Parathyroid adenoma (tissue), 2 donors: Measurements from ENCODE around the gene KCNH1.

Experiments
- H2AFZ ChIP-seq: fragments of 300-600 bp; sonication (generic); one replicate; pipeline ENCODE4 v1.7.0; 2017; ENCODE audit warnings: antibody characterized with exemption, mild to moderate bottlenecking
- H3K27ac ChIP-seq: fragments of 300-600 bp; sonication (generic); one replicate; pipeline ENCODE4 v1.7.0; 2017
- H3K27me3 ChIP-seq: fragments of 300-600 bp; sonication (generic); one replicate; pipeline ENCODE4 v1.7.0; 2017; ENCODE audit warnings: low read length; ENCODE audit not compliant: control insufficient read depth, insufficient read depth
- H3K36me3 ChIP-seq: fragments of 300-600 bp; sonication (generic); one replicate; pipeline ENCODE4 v1.7.0; 2017; ENCODE audit warnings: low read length; ENCODE audit not compliant: control insufficient read depth, insufficient read depth
- H3K4me1 ChIP-seq: fragments of 300-600 bp; sonication (generic); one replicate; pipeline ENCODE4 v1.7.0; 2017; ENCODE audit warnings: control low read depth
- H3K4me2 ChIP-seq: fragments of 300-600 bp; sonication (generic); one replicate; pipeline ENCODE4 v1.7.0; 2017; ENCODE audit warnings: low read length
- H3K4me3 ChIP-seq: fragments of 300-600 bp; sonication (generic); one replicate; pipeline ENCODE4 v1.7.0; 2017; ENCODE audit warnings: low read depth, low read length
- H3K79me2 ChIP-seq: fragments of 300-600 bp; sonication (generic); one replicate; pipeline ENCODE4 v1.7.0; 2017; ENCODE audit warnings: control low read depth
- H3K9ac ChIP-seq: fragments of 300-600 bp; sonication (generic); one replicate; pipeline ENCODE4 v1.7.0; 2017; ENCODE audit warnings: mild to moderate bottlenecking
- H3K9me3 ChIP-seq: fragments of 300-600 bp; sonication (generic); one replicate; pipeline ENCODE4 v1.7.0; 2017; ENCODE audit warnings: low read length; ENCODE audit not compliant: control insufficient read depth
- TF ChIP-seq, protein P1 (sequence below): fragments of 300-600 bp; sonication (generic); IDR thresholded peaks from one replicate; pipeline ENCODE4 v1.7.0; 2017; ENCODE audit warnings: antibody characterized with exemption, mild to moderate bottlenecking
- donor health status: primary hyperparathyroidism.

Gene KCNH1

DNA sequence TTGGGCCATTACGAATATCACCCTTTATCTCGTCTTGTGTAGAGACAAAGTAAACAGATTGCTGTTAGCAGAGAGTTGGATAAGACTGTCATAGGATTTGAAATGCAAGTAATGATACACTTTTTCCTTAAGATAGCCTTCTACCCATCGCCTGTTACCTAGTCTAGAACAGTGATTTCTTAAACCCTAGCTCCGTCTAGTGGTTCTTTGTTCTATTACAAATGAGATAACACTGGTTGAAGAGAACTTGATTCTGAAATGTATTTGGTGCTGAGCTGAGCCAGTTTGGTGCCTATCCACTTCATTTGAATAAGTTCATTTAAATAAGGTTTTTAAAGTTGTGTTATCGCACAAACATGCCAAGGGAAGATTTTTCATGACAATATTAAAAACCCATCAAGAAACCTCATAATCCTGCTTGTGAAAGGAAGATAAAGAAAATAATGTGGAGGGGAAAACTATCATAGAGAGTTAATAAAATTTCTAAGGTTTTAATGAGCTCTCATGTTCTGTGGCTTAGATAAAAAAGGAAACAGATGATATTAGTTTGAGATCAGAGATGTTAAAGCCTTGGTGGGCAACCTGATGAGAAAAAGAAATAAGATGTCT is 1.5 kb upstream of the KCNH1 start:
- TF ChIP-seq, protein P1, sequence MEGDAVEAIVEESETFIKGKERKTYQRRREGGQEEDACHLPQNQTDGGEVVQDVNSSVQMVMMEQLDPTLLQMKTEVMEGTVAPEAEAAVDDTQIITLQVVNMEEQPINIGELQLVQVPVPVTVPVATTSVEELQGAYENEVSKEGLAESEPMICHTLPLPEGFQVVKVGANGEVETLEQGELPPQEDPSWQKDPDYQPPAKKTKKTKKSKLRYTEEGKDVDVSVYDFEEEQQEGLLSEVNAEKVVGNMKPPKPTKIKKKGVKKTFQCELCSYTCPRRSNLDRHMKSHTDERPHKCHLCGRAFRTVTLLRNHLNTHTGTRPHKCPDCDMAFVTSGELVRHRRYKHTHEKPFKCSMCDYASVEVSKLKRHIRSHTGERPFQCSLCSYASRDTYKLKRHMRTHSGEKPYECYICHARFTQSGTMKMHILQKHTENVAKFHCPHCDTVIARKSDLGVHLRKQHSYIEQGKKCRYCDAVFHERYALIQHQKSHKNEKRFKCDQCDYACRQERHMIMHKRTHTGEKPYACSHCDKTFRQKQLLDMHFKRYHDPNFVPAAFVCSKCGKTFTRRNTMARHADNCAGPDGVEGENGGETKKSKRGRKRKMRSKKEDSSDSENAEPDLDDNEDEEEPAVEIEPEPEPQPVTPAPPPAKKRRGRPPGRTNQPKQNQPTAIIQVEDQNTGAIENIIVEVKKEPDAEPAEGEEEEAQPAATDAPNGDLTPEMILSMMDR = peak; percentile 31
- Histone ChIP-seq H2AFZ (no peak overlapping the region), H3K36me3 (no peaks in the 10 kb centered on the region), H3K9ac (no peak overlapping the region), H3K9me3 (no peaks in the 10 kb centered on the region), H3K4me2 (no peak overlapping the region), H3K27me3 (no peaks in the 10 kb centered on the region), H3K79me2 (no peaks in the 10 kb centered on the region), H3K4me1 (no peaks in the 10 kb centered on the region), H3K4me3 (no peak overlapping the region), H3K27ac (no peak overlapping the region)

DNA sequence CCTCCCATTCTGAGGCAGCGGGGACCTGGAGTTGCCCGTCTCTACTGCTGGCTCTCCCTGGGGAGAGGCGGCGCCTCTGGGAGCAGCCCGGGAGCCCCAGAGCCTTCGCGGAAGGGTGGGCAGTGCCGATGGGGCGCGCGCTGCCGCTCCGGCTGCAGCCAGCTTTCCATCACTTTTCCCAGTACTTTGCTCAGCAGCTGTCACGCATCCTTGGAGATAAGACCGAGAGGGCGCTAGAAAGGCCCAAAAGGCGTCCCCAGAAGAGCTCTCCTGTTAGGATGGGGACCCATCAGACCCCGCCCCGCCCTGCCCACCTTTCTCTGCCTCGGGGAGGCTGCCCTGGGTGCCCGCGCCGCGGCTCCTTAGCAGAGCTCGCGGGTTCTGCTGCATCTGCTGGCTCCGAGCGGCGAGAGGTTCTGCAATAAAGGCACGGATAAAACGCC is 534 bp downstream of the KCNH1 start:
- Histone ChIP-seq H3K4me1 (no peaks in the 10 kb centered on the region), H3K9ac (no peak overlapping the region), H3K27me3 (no peaks in the 10 kb centered on the region), H3K4me2 (peak overlapping the region; percentile 72), H3K79me2 (no peaks in the 10 kb centered on the region), H3K36me3 (no peaks in the 10 kb centered on the region), H3K9me3 (no peaks in the 10 kb centered on the region), H2AFZ (peak overlapping the region; percentile 69), H3K4me3 (peak overlapping the region; percentile 46), H3K27ac (no peak overlapping the region)
- TF ChIP-seq, protein P1 = no peak

DNA sequence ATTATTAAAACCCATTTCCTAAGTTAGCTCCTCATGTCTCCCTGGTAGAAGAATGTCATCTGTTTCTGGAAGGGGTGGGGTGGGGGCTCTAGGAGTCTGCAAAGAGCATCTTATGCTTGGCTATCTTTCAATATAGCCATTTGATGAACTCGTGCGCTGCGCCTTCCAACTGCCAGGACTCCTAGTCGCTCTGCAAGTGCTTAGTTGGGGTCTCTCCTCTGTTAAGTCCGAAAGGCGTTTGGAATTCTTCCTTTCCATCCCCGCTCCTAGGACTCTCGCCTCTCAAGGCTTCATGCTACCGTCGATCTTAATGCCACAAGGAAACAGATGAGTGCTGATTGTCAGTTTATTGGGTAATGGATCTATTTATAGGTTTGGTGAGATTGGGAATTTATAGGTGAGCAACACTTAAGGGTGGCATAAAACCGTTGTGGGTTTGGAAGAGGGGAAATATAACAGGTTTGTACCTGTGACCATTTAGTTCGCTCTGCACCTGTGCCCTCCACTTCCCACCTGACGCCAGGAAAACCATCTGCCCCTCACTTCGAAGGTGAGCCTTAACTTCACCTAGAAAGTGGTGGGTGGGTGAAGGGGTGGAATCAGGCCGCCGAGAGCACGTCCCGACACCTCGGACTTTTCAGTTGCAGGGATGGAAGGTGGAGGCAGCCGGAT is 1.1 kb downstream of the KCNH1 start:
- H3K27me3 ChIP-seq = no peaks in the 10 kb centered on the region
- H3K27ac ChIP-seq = no peak overlapping the region
- H3K9ac ChIP-seq = no peak overlapping the region

DNA sequence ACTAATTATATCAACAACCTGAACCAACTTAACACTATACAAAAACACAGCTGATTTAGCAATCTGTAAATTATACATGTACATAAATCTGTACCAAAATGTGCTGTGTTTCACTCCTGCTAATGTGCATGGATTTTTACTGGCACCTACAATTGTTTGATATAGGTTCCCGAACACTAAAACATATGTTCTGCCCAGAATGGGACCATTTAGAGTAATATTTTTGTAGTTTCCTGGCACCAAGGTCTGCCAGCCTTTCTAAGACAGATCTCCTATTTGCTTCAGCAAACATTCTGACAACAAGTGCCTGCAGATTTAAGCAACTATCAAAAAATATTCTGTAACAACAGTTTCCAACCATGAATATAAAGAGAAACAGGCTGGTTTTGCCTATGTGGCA is 4.2 kb downstream of the KCNH1 start:
- no peak overlapping the region for H3K4me2 ChIP-seq
- no peak overlapping the region for H3K9ac ChIP-seq
- H3K4me3 ChIP-seq = no peak overlapping the region
- TF ChIP-seq, protein P1 = no peak
- H3K27me3 ChIP-seq = no peaks in the 10 kb centered on the region
- H3K4me1 ChIP-seq = no peaks in the 10 kb centered on the region
- H3K27ac ChIP-seq = no peak overlapping the region
- no peaks in the 10 kb centered on the region for H3K79me2 ChIP-seq
- H2AFZ ChIP-seq = no peak overlapping the region
- H3K36me3 ChIP-seq = no peaks in the 10 kb centered on the region
- no peaks in the 10 kb centered on the region for H3K9me3 ChIP-seq

More for the DNA sequence above, 1.1 kb downstream of the KCNH1 start:
- Histone ChIP-seq H3K4me3 (no peak overlapping the region), H3K36me3 (no peaks in the 10 kb centered on the region), H2AFZ (peak overlapping the region; percentile 69), H3K4me2 (peak overlapping the region; percentile 72), H3K4me1 (no peaks in the 10 kb centered on the region), H3K9me3 (no peaks in the 10 kb centered on the region), H3K79me2 (no peaks in the 10 kb centered on the region)
- TF ChIP-seq, protein P1 = no peak
